SK-N-SH (cell line): Measurements from ENCODE around the gene DCLK1.

Source experiments
- CTCF ChIP-seq: fragments of 200-600 bp; sonication (generic); IDR thresholded peaks from 2 replicates; pipeline ENCODE4 v1.6.1; 2017; ENCODE audit warnings: antibody characterized with exemption, mild to moderate bottlenecking, moderate library complexity
- ELF1 ChIP-seq: IDR thresholded peaks from 2 replicates; pipeline ENCODE4 v1.4.0; 2012
- EP300 ChIP-seq, 2 experiments: IDR thresholded peaks; 2 replicates each; pipeline versions ENCODE4 v1.4.0 to v1.6.1; 2012; ENCODE audit warnings: borderline replicate concordance in 1 of 2, low read depth in 1 of 2, low read length in 1 of 2
- FOXJ3 ChIP-seq: sonication (generic); formaldehyde crosslinking; IDR thresholded peaks from 2 replicates; pipeline ENCODE4 v1.5.1; 2020; ENCODE audit warnings: mild to moderate bottlenecking, missing genetic modification reagents
- GATA2 ChIP-seq: sonication (generic); formaldehyde crosslinking; IDR thresholded peaks from 2 replicates; pipeline ENCODE4 v1.5.0; 2020; ENCODE audit warnings: mild to moderate bottlenecking, missing genetic modification reagents
- NRF1 ChIP-seq: IDR thresholded peaks from 2 replicates; pipeline ENCODE4 v1.6.1; 2012; ENCODE audit warnings: low read depth, mild to moderate bottlenecking, low read length
- POLR2AphosphoS5 ChIP-seq: IDR thresholded peaks from 2 replicates; pipeline ENCODE4 v1.6.1; 2012; ENCODE audit warnings: low read depth, low read length
- RAD21 ChIP-seq: IDR thresholded peaks from 2 replicates; pipeline ENCODE4 v1.6.1; 2012; ENCODE audit warnings: mild to moderate bottlenecking, low read length
- RCOR1 ChIP-seq: fragments of 150-350 bp; IDR thresholded peaks from 2 replicates; pipeline ENCODE4 v1.6.1; 2017; ENCODE audit warnings: antibody characterized with exemption, low read length
- REST ChIP-seq: IDR thresholded peaks from 2 replicates; pipeline ENCODE4 v1.6.1; 2012; ENCODE audit warnings: mild to moderate bottlenecking, low read depth, low read length, moderate library complexity
- SMC3 ChIP-seq: IDR thresholded peaks from 2 replicates; pipeline ENCODE4 v1.6.1; 2012; ENCODE audit warnings: low read depth, low read length, improper control_type of control experiment
- TAF1 ChIP-seq: IDR thresholded peaks from 2 replicates; pipeline ENCODE4 v1.6.1; 2012; ENCODE audit warnings: low read depth, mild to moderate bottlenecking, low read length, moderate library complexity, borderline replicate concordance
- TCF12 ChIP-seq: IDR thresholded peaks from 2 replicates; pipeline ENCODE4 v1.4.0; 2012
- USF1 ChIP-seq: IDR thresholded peaks from 2 replicates; pipeline ENCODE4 v1.4.0; 2012; ENCODE audit warnings: low read depth, borderline replicate concordance

- TF ChIP-seq TAF1, result no peak
- TF ChIP-seq CTCF, result no peak
- no peak for TF ChIP-seq REST
- no peak for TF ChIP-seq RAD21
- TF ChIP-seq POLR2AphosphoS5, result no peak
- TF ChIP-seq RCOR1, result no peak
- TF ChIP-seq NRF1, result no peak
- TF ChIP-seq EP300 (IDR thresholded peaks at IDR 0.05; ENCODE audit: borderline replicate concordance in 1 of 2, low read depth in 1 of 2, low read length in 1 of 2), result no peak
- no peak for TF ChIP-seq ELF1
- no peak for TF ChIP-seq USF1
- no peak for TF ChIP-seq GATA2 (CRISPR knock-in tag)
- no peak for TF ChIP-seq SMC3
- TF ChIP-seq FOXJ3 (CRISPR knock-in tag), result no peak
- no peak for TF ChIP-seq TCF12
Observed at GRCh38 chr13:35744566-35745178, 386.5 kb downstream of the DCLK1 start.
